Activated CD8-positive, alpha-beta memory T cell treated with anti-CD3 and anti-CD28 coated beads for 24 hours (primary cell): ENCODE measurements around the gene ARHGEF40.

Experiments
- DNase-seq: peaks from one replicate; pipeline ENCODE4 v3.0.0-alpha.2; 2020

Gene ARHGEF40

DNA sequence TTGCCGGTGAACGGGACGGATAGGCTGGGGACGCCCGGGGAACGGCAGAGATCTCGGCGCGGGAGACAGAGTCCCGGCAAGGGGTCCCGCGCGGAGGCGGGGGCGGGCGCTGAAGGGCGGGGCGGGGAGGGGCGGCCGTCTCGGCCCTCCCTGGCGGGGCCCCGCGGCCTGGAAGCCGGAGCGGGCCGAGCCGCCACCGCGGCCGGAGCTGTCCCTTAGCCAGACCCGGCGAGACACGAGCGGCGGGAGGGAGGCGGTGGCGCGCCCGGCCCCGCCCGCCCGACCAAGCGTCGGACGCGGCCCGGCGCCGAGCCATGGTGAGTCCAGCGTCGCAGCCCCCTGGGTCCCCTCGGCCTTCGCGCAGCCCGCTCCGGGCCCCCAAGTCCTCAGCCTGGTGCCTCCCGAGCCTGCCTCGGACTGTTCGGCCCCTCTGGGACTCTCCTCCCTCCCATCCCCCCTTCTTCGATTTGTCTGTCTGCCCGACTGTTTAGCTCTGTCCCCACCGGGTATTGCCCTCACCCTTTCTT lies at the start of gene ARHGEF40:
TSS of gene ARHGEF40 (plus strand) at position 222 of the 527 bp plus-strand sequence. CDS start at position 315, 93 bp downstream.
- no peak for DNase-seq

DNA sequence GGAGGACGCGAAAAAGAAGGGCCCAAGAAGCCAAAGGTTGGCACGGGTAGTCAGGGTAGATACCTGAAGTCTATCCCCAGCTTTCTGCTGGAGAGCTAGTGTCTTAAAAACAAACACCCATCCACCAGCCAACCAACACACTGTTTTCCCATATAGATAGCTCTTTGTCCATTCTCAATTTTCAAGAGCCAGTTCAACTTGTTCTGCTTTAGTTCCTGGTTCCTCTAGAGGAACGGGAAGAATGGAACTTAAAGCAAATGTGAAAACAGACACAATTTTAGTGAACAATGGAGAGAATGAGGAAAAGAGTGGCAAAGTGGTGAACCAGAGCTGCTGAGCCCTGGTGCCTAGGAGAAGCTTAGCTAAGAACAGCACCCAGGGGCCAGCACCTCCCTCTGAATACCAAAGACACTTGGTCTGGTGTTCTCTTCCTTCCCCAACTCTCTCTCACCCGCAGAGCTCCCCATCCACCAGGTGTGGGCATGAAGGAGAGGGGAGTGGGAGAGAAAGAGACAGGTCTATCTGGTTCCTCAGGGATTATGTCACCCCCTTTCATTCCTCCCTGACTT lies 49.0 kb upstream of the ARHGEF40 start:
- DNase-seq, result no peak

DNA sequence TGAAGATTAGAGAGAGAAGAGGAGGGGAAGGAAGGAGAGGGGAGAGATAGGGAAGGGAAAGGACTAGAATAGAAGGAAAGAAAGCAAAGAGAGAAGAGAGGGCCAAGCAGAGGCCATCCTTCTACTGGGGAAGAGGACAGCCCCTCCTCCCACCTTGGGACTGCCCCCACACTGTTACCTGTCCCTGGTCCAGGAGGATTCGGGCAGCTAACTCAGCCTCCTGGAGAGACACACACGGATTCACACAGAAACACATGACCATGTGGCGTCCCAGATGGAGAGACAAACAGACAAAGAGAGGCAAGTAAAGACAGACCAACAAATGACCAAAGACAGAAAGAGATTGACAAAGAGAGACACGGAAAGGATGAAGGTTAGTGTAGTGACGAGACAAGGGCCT lies 47.4 kb upstream of the ARHGEF40 start:
- no peak for DNase-seq

DNA sequence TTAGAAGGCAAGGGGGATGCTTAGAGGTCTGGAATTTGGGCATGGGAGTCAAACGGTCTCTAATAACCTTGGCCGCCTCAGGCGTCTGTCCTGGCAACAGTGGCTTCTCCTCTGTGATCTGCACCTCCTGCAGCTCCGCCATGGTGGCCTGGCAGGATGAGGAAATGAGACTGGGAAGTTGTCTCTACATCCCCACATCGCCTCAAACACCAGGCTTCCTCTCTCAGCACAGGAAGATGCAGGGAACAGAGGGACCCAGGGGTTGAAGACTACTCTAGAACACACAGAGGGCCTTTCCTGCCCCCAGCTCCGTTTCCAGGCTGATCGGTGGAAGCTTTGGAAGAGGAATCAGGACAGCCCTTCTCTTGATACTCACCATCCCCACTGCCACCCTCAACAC lies 46.9 kb upstream of the ARHGEF40 start:
- no peak for DNase-seq

DNA sequence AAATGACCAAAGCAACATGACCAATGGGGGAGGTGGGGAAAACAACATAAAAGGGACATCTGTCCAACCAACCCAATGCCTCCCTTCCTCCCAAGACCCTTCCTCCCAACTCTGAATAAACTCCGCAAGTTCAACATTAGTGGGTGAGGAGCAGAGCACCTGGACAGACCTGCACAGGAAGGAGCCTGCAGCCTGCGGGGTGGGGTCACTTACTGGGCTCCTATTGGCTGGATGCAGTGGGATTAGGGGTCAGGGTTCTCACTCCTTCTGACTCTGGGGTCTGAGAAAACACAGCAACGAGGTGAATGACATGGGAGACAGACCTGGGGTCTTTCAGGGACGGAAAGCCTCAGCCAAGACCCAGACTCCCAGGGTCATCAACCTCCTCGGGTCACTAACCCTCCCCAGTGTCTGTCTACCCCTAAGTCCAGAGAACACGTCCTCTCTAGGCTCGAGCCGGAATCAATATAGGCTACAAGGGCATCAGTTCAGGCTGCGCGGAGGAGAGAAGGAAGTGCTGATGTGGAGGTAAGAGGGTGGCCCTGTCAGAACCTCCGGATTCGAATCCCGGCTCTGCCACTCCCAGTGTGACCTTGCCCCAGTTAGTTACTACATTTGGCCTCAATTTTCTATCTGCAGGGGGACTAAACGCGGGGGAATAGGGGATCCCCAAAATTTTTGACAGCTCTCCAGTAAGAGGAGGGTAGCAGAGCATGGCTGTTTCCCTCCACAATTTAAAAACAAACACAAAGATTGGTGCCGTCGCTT lies 46.1 kb upstream of the ARHGEF40 start:
- peak; percentile 67 for DNase-seq

DNA sequence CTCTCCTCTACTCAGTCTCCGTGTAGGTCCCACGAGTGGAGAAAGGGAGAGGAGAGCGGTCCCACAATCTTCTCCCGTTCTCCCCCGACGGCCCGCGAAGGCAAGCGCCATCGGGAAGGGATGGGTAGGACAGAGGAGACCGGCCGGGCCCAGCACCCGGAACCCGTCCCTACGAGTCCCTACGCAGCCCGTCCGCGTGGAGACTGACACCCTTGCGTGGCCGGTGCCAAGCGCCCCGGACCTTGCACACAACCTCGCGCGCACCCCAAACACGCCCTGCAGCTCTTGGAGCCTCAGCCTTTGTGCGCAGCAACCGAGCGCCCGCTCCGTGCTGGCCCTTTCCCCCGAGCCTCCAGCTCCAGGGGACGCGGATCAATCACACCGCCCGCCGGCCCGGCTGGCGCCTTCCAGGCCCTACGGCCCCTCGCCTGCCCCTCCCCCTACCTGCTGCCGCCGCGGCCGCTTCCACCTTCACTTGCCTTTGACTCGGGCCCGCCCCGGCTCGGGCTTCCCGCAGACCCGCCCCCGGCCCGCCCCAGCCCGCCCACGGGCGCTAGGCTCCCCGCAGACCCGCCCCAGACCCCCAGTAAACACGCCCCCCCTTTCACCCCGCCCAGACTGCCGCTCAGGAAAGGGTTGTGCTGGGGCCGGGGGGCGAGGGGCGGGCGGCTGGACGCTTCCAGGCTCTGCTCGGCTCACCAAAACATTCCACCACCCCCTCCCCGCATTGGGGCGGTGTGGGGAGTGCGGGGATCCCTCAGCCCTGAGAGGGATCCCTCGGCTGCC lies 45.3 kb upstream of the ARHGEF40 start, which contains the start of gene NDRG2:
TSS of gene NDRG2 (minus strand) at position 477 of the 786 bp plus-strand sequence. CDS start 1,746 bp downstream, outside the sequence.
- peak; percentile 83 for DNase-seq

DNA sequence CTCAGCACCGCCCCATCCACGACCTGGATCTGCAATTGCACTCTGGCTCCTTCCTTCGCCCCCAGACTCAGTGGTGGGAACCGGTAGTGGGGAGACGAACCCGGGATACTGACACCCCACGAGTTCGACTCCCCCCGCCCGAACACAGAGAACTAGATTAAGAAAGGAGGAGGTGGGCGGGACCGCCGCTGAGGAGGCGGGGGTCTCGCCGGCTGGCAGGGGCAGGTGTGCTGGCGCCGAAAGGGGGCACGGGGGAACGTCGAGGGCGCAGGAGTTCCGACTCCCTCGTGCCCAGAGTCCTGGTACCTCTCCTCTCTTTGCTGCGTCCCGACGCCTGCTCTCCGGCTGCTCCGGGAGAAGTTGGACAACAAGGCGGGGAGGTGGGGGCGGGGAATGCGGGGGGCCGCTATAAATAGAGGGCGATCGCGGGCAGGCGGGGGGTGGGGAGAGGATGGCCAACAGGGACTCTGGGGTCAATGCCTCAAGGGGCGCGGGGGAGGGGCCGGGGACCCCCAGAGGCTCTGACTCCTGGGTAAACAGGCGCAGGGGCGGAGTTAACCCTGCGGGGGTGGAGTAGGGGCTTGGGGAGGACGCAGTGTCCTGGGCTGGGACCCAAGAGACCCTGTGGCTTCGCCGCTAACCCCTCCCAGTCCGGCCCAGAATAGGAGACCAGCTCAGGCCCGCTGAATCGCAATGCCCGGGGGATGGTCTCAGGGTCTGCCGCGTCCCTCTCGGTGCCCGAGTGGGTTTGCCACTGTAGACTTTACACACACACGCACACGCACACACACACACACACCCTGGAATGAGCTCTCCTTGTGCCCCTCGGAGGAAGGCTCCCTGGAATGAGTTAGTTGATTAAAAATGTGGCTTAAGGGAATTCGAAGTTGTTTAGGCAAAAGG lies 44.5 kb upstream of the ARHGEF40 start:
- DNase-seq, result no peak

DNA sequence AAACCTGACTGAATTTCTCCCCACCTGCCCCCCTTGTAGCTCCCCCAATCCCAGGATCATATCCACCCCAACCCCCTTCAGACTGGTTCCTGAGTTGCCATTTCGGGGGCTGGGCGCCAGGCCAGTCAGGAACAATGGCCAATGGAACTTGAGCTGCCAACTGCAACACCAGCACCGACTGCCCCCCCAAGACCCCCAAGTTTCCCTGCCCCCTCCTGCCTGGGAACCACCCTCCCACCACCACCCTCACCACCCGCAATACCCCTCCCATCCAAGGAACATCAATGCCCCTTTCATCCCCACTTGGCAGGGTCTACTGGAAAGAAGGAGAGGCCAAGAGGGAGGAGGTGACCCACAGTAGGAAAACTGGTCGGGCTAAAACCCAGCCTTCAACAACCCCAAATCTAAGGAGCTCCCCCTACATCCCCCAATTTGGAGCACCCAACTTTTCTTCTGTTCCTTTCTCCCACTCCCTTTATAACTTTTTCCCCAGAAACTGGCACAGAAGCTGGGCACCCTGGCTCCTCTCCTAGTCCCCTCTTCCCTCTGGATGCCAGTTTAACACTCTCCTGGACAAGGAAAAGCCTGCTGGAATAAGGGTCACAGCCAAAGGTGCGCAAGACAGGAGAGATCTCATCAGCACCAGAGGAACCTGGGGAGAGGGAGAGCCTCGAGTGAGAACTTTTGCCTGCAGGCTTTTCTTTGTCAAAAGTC lies 43.7 kb upstream of the ARHGEF40 start:
- DNase-seq, result no peak

DNA sequence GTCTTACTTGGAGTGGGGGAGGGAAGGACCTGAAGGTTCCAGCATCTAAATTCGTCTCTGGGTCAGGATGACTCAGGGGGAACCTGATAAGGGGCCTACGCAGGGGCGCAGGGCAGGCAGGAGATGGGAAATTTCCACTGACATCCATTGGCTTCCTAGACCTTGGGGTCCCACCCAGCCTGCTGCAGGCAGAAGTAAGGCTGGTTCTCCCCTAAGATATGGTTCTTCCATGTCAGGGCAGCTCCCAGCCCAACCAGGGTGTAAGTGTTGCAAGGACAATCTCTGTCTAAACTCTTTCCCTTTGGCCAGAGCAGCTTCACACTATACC lies 43.2 kb upstream of the ARHGEF40 start:
- no peak for DNase-seq

DNA sequence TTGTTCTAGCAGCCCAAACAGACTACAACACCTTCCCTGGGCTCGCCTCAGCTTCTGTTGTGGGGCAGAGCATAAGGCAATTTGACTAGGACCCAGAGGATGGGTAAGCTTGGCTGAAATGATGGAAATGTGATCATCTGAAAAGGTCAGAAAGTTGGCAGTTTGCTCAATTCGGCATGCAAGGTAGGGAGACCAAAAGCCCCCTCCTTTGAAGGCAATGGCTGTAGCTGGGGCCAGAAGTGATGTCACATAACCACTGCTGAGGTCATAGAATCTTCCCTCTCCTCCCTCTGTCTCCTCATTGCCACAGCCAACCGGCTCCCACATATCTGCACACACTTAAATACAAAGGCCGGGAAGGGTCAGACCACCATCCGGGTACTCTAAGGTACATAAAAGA lies 40.2 kb upstream of the ARHGEF40 start, which contains the start of gene TPPP2:
TSS of gene TPPP2 (plus strand) at position 301 of the 400 bp plus-strand sequence. CDS start 365 bp downstream, outside the sequence.
- DNase-seq, result no peak

DNA sequence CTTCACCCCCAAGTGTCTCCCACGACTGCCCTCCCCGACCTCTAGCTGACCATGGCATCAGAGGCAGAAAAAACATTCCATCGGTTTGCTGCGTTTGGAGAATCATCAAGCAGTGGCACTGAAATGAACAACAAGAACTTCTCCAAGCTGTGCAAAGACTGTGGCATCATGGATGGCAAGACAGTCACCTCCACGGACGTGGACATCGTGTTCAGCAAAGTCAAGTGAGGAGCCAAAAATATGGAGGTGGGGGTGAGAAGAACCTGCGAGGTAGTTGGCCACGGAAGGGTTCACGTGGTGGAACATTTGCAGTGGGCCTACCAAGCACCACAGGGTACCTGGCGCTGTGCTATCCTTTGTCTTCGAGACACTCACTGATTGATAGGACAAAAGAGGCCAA lies 39.6 kb upstream of the ARHGEF40 start:
- no peak for DNase-seq

DNA sequence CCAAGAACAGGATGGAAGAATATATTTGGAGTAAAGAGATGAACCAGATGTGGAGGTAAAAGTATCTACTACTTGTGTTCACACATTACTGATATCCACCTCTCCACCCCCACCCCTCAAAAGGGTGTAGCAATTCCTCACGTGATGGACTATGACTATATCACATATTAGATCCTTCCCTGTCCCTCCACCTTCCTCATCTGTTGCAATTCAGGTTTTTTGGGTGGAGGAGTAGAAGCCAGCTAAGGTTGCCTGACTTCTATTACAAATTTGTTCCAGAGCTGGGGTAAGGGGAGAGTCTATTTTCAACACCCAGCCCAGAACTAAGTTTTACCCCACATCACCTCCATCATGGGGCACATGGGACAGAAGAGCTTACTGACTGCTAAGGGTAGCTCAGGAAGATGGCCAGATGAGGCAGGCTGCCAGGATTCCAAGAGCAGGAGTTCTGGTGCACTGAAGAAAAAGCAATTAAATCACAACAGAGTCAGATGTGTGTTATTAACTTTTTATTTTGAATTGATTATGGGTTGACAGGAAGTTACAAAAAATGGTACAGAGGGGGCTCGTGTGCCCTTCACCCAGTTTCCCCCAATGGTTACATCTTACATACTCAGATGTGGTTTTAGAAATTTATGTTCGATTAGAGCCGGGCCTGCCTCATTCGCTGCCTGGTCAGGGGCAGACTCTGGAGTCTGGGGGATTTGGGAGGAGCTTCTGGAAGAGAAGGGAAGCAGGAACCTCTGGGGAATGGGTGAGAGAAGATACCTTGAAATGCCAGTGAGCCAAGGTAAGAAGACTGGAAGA lies 37.6 kb upstream of the ARHGEF40 start:
- DNase-seq, result no peak

DNA sequence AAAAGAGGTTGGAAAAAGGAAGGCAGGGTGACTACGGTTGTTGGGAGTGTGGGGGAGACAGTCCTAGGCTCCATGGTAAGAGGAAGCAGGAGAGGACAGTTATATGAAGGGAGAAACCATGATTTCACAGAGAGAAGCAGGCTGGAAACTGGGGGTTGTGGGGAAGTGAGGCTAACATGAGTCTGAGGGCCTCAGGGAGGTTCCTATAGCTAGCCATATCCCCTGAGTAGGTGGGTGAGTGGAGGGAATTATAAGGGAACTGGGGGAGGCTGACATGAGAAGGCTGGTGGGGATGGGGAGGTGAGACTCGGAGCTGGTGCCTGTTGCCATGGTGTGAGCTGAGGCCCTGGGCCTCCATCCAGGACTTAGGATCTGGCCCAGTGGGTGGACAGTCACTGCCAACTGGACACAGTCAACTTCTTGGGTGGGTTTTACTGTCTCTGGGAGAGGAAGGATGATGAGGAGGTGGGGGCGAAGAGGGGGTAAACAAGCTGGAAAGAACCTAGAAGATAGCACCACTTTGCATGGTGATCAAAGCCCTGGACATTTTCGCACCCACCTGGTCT lies 36.9 kb upstream of the ARHGEF40 start:
- no peak for DNase-seq

DNA sequence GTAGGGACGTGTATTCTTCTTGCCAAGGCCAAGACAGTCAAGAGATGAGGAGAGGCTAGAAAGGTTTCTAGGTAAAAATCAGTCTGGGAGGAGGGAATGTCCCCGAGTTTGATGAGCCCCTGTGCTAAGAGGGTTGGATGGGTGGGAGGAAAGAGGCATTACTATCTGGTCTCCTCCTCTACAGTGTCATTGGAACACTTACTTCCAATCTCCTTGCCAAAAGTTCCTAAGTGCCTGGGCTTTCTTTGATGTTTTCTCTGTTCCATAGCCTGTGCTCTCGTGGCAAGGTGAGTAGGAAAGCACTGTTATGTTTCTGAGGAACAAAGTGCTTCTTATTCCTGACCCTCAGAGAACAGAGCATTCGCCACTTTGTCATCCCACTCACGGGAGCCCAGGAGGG lies 35.4 kb upstream of the ARHGEF40 start, which contains the start of gene RNASE13:
TSS of gene RNASE13 (minus strand) at position 101 of the 400 bp plus-strand sequence. CDS start 519 bp downstream, outside the sequence.
- DNase-seq, result no peak

DNA sequence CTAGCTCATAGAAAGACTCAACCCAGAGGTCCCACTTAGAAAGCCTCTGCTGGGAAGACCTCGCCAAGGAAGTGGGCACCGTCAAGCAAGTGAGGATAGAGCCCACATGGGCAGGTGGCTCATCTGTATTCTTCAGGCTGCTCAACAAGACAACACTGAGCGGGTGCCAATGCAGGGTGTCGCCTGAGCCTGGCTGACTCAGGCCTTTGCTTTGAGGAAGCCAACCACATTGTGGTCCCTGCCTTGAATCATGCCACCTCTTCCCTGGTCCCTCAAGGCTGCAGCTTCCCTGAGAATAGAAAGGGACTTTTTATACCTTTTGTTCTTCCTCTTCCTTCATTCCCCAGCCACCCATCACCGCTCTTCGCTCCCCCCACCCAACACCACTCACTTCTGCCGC lies 33.4 kb upstream of the ARHGEF40 start:
- DNase-seq, result no peak

DNA sequence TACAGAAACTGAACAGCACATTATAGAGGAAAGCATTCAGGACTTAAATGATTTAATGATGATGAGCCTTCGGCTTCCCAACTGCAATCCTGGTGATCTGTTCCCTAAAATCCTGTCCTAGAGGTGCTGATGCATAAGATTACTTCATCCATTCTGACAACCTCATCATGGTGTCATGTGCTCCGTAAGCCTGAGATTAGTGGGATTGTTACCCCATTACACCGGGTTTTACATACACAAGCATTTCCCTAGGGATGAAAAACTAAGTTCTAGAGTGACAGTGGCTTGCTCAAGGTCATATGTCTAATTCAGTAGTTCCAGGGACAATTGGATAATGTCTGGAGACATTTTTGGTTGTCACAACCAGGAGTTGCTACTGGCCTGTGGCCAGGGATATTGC lies 32.9 kb upstream of the ARHGEF40 start:
- DNase-seq, result no peak

DNA sequence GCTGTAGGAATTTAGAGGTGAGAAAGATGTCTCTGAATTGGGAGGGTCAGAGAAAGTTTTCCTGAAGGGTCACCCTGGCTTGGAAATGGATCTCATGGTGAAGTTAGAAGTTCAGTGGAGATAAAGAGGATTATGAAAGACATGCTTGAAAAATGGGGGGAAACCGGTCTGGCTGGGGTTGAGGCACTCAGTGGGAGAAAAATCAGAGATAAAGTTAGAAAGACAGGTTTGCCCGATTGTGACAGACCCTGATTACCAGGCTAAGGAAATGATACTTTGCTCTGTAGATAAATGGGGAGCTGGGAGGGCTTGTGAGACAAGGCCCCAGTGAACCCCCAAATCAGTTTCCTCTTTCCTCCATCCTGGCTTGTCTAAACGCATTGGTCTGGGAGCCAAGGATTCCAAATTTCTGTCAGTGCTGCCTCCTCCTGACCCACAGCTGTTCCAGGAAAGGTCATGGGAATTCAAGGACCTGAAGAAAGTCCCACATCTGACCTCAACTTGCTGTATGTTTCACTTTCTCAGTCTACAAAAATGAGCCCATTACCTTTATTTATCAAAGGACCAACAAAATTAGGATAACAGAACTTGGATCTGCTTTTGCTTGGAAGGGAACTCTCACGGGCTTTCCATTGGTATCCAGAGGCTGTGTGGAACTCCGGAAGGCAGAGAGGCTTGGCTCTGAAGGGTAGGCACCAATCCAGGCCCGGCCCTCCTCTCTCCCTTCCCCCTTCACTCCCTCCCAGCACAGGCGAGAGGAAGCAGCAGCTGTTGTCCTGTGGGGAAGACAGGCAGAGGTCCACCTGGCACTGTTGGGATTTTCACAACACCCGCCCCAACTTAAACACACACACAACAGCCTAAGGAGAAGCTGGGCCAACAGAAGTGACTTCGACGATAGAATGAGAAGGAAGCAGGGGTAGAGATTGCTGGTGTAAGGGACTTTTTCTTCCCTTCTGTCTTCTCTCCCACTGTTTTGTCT lies 31.4 kb upstream of the ARHGEF40 start:
- no peak for DNase-seq

DNA sequence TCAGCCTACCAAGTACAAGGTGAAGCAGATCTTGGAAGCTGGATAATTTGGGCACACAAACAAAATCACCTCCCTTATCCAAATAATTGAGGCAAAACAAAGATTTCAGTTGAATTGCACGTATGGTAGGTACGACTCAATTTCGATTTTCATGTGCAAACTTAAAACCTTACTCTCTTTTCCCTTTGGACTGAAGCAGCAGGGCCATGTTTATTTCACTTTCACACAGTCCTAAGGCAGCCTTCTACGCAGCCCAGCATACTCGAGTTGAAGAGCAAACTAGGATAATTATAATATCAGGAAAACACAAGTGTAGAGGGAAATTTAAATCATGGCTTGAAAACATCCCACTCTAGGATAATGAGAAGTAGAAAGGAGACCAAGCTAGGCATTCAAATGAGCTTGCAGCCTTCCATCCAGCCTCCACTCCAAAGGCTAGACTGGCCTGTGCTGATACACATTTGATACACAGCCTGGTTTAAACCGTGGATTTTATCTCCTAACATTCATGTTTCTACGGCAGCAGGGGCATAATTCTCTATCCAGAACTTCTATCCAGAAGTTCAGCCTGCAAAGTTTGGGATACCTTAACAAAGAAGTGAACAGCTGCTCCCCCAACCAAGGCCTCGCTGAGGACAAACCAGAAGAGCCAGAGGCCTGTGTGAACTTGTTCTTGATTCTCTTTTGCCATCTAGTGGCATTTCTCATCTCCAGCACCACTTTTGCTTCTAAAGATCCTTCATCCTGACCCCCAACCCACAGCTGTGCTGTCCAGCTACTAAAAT lies 30.3 kb upstream of the ARHGEF40 start:
- DNase-seq, result no peak
